ENCODE measurements around the gene GPR137. TPM values are rescaled to one million over a fixed set of nuclear protein-coding genes. Genes with fewer than 3 reads are reported as not detected.

The GPR137 gene
- total and polyA plus RNA-seq, 10 of the 15 experiments (the other 5 are each of a cell fraction or from before 2014, with no cell fraction given) = 0.37 to 29.2 (median 13.8) TPM

DNA sequence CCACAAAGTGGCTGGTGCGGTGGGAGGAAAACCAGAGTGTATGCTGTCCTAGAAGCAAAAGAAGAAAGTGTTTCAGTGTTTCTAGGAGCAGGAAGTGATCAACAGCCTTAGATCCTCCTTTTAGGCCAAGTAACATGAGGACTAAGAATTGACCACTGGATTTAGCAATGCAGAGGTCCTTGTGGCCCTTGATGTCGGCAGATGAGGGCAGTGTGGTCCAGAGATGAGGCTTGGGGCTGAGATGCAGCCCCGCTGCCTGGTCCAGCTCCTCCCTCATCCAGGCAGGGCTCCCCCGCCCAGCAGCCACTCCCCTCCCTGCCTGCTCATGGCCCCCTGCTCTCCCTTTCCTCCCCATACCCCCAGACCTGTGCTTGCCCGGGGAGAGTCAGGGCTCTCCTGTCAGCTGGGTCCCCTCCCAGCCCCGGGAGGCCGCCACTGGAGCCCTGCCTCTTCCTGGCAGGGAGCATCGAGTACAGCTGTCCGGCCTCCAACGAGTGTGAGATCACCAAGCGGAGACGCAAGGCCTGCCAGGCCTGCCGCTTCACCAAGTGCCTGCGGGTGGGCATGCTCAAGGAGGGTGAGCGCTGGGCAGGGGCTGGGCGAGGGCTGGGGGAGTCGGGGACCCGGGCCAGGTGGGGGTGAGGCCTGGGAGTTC, 28.0 kb downstream of the GPR137 start:
- TF ChIP-seq GABPA (IDR thresholded peaks at IDR 0.05; ENCODE audit: low read depth) (no peak), RFX5 (IDR thresholded peaks at IDR 0.05; ENCODE audit: low read depth, low read length) (no peak), CBX5 (IDR thresholded peaks at IDR 0.05; ENCODE audit: low read depth) (no peak), HDGF (IDR thresholded peaks at IDR 0.05) (no peak), POLR2AphosphoS5 (IDR thresholded peaks at IDR 0.05; ENCODE audit: low read length) (no peak), ZNF622 (IDR thresholded peaks at IDR 0.05) (no peak), CBX3 (IDR thresholded peaks at IDR 0.05; ENCODE audit: borderline replicate concordance, low read depth) (no peak)
- TF ChIP-seq, protein P1, sequence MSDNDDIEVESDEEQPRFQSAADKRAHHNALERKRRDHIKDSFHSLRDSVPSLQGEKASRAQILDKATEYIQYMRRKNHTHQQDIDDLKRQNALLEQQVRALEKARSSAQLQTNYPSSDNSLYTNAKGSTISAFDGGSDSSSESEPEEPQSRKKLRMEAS (IDR thresholded peaks at IDR 0.05; ENCODE audit: low read depth, low read length) = no peak
- TF ChIP-seq, protein P2, sequence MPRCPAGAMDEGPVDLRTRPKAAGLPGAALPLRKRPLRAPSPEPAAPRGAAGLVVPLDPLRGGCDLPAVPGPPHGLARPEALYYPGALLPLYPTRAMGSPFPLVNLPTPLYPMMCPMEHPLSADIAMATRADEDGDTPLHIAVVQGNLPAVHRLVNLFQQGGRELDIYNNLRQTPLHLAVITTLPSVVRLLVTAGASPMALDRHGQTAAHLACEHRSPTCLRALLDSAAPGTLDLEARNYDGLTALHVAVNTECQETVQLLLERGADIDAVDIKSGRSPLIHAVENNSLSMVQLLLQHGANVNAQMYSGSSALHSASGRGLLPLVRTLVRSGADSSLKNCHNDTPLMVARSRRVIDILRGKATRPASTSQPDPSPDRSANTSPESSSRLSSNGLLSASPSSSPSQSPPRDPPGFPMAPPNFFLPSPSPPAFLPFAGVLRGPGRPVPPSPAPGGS (IDR thresholded peaks at IDR 0.05; ENCODE audit: borderline replicate concordance, insufficient read depth, low read depth, low read length, poor library complexity, severe bottlenecking) = no peak
- H3K4me2 ChIP-seq (ENCODE audit: control insufficient read depth, insufficient read depth) = no peak overlapping the region
- RAD21 ChIA-PET (ENCODE audit: unreplicated experiment) = no interaction called here
- SMC1A ChIA-PET (ENCODE audit: uncharacterized antibody, unreplicated experiment) = no interaction called here
- FAIRE-seq (no peak), DNase-seq (ENCODE audit: low read depth, low spot score) (no peak), ATAC-seq (no peak)
- peaks cover 5% of the 10 kb centered on the region for H3K4me1 ChIP-seq (ENCODE audit: control insufficient read depth, insufficient read depth, low read length)
- no peaks in the 10 kb centered on the region for H3K27me3 ChIP-seq (replicated peaks in 1 of 2; ENCODE audit: control insufficient read depth in 2 of 2, insufficient read depth in 2 of 2, low read length in 1 of 2)
- in situ Hi-C loops (cut with MboI) (no loop called here), intact Hi-C loops (cut with micrococcal nuclease; ENCODE audit: unreplicated experiment) (no loop called here)
- 85% methylated on average over 15 of the region's 18 CpGs for WGBS (ENCODE audit: insufficient coverage, insufficient replicate concordance, low lambda C conversion rate, missing lambda C conversion rate)
- no TSS peak for BruUV-seq (replicated peaks)
- peaks cover 19% of the 10 kb centered on the region for H3K79me2 ChIP-seq (ENCODE audit: control insufficient read depth, insufficient read depth, low read length)
- POLR2A ChIA-PET = interaction anchor here (1.1 kb wide), 1 partner anchor 46 kb away, joined by 3 read pairs; no protein-coding TSS in a partner anchor
- H3K9me3 ChIP-seq (replicated peaks; ENCODE audit: control insufficient read depth, insufficient read depth, low read length) = no peaks in the 10 kb centered on the region
- H3K4me3 ChIP-seq = no peak overlapping the region
- no peak overlapping the region for H2AFZ ChIP-seq (ENCODE audit: control insufficient read depth, low read depth, low read length)
- no peak overlapping the region for H3K9ac ChIP-seq (ENCODE audit: control insufficient read depth, insufficient read depth, low read length)
- H3K27ac ChIP-seq (ENCODE audit: control insufficient read depth, insufficient read depth) = no peak overlapping the region
- H4K20me1 ChIP-seq (ENCODE audit: control insufficient read depth, insufficient read depth) = no peaks in the 10 kb centered on the region
- CTCF ChIA-PET = interaction anchor here (1.8 kb wide), 1 partner anchor 18 kb away, joined by 5 read pairs; no protein-coding TSS in a partner anchor
- H3K36me3 ChIP-seq (ENCODE audit: control insufficient read depth in 2 of 2, insufficient read depth in 2 of 2, low read length in 1 of 2) = peaks cover 0 to 8% of the 10 kb centered on the region in 2 experiments; a peak in 3 of 4 replicates
